Mucosa of descending colon (tissue), 3 donors: ENCODE measurements around the gene MTUS2. TPM values are rescaled to one million over a fixed set of nuclear protein-coding genes. Genes with fewer than 3 reads are reported as not detected.

Source experiments
- ATAC-seq: fragments of 200-7000 bp; cut with Tn5 transposase; one replicate; pipeline ENCODE4 v1.9.1; 2020; ENCODE audit warnings: mild to moderate bottlenecking, moderate library complexity
- DNase-seq, 3 donors: peaks; one replicate each; pipeline ENCODE4 v3.0.0-alpha.2; 2020
- H3K36me3 ChIP-seq: fragments of 200-600 bp; one replicate; pipeline ENCODE4 v1.8.0; 2021; ENCODE audit warnings: low read depth, mild to moderate bottlenecking
- H3K4me1 ChIP-seq: fragments of 200-600 bp; one replicate; pipeline ENCODE4 v1.8.0; 2021; ENCODE audit warnings: low read depth, mild to moderate bottlenecking
- H3K4me3 ChIP-seq: fragments of 200-600 bp; one replicate; pipeline ENCODE4 v1.8.0; 2021; ENCODE audit warnings: mild to moderate bottlenecking
- H3K9me3 ChIP-seq: fragments of 200-600 bp; one replicate; pipeline ENCODE4 v1.8.0; 2021; ENCODE audit warnings: mild to moderate bottlenecking
- intact Hi-C, 2 donors: fragments of 100-400 bp; cut with DNase I in 1 of 2; cut with micrococcal nuclease in 1 of 2; formaldehyde crosslinking; loops; one replicate each; pipeline versions ENCODE4 v1.11.0 to v1.11.1; 2022; cut with DNase I, micrococcal nuclease
- total RNA-seq, 3 donors: library from RNA; stranded (reverse); fragmentation: NEBNext Ultra II Directional in 2 of 3; extraction: Animal tissue kit (Norgen Biotek cat#: 25700) in 2 of 3; gene quantifications; one replicate each; pipeline versions ENCODE4 v1.2.1 to v1.2.4, GENCODE V29; 2021 to 2023
- TF ChIP-seq, protein P1 (sequence below): fragments of 200-600 bp; IDR thresholded peaks from one replicate; pipeline ENCODE4 v1.8.0; 2022; ENCODE audit warnings: antibody characterized with exemption, mild to moderate bottlenecking
- donor health status: DM: no; HTN: no; CAD: no; lungs with moderate emphysema.
- donor health status: DM: no; HTN: no; CAD: no.
- donor health status: DM: no; HTN: yes; CAD: no.

Gene MTUS2
- total RNA-seq, 3 donors from 2014 or later: 0.09 to 0.85 (median 0.60) TPM

- ATAC-seq (no peak), DNase-seq (no peak)
- intact Hi-C loops: no loop called here
- Histone ChIP-seq H3K4me1 (no peaks in the 10 kb centered on the region), H3K4me3 (no peak overlapping the region), H3K36me3 (no peaks in the 10 kb centered on the region), H3K9me3 (no peaks in the 10 kb centered on the region)
- TF ChIP-seq, protein P1, sequence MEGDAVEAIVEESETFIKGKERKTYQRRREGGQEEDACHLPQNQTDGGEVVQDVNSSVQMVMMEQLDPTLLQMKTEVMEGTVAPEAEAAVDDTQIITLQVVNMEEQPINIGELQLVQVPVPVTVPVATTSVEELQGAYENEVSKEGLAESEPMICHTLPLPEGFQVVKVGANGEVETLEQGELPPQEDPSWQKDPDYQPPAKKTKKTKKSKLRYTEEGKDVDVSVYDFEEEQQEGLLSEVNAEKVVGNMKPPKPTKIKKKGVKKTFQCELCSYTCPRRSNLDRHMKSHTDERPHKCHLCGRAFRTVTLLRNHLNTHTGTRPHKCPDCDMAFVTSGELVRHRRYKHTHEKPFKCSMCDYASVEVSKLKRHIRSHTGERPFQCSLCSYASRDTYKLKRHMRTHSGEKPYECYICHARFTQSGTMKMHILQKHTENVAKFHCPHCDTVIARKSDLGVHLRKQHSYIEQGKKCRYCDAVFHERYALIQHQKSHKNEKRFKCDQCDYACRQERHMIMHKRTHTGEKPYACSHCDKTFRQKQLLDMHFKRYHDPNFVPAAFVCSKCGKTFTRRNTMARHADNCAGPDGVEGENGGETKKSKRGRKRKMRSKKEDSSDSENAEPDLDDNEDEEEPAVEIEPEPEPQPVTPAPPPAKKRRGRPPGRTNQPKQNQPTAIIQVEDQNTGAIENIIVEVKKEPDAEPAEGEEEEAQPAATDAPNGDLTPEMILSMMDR: no peak
These were observed 498.6 kb downstream of the MTUS2 start for GRCh38 chr13:29318741-29319140.

GRCh38 chr13:29319451-29319850 is 499.3 kb downstream of the MTUS2 start:
- Histone ChIP-seq H3K9me3 (no peaks in the 10 kb centered on the region), H3K4me3 (no peak overlapping the region), H3K4me1 (no peaks in the 10 kb centered on the region), H3K36me3 (no peaks in the 10 kb centered on the region)
- TF ChIP-seq, protein P1: no peak
- ATAC-seq: no peak
- no peak for DNase-seq
- intact Hi-C loops: no loop called here

GRCh38 chr13:29323954-29324353 is 503.8 kb downstream of the MTUS2 start:
- ATAC-seq: no peak

DNA sequence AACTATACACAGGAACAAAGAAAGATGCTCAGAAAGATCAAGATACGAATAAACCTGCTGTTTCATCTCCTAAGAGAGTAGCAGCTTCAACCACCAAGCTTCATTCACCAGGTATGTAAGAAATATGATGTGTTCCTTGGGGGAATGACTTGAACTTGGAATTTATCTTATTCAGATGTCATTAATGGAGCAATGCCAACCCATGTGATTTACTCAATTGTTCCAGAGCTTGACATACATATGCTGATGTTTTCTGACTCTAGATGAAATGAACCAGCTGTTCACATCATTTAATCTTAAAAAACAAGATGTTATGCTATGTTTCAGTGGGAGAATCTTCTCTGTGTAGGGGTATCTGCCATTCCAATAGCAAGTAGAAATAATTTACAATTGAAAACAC is 504.5 kb downstream of the MTUS2 start:
- no peak for ATAC-seq
- intact Hi-C loops: no loop called here
- Histone ChIP-seq H3K4me1 (no peaks in the 10 kb centered on the region), H3K9me3 (no peaks in the 10 kb centered on the region), H3K4me3 (no peak overlapping the region), H3K36me3 (no peaks in the 10 kb centered on the region)
- no peak for DNase-seq
- TF ChIP-seq, protein P1: no peak

More at GRCh38 chr13:29323954-29324353, 503.8 kb downstream of the MTUS2 start:
- no peak for DNase-seq
- TF ChIP-seq, protein P1: no peak
- H3K4me1 ChIP-seq: no peaks in the 10 kb centered on the region
- no peaks in the 10 kb centered on the region for H3K36me3 ChIP-seq
- intact Hi-C loops: no loop called here
- H3K4me3 ChIP-seq: no peak overlapping the region
- no peaks in the 10 kb centered on the region for H3K9me3 ChIP-seq

- TF ChIP-seq, protein P1: no peak
- intact Hi-C loops: no loop called here
- H3K9me3 ChIP-seq: no peaks in the 10 kb centered on the region
- no peak overlapping the region for H3K4me3 ChIP-seq
- H3K36me3 ChIP-seq: no peaks in the 10 kb centered on the region
- no peak for ATAC-seq
- H3K4me1 ChIP-seq: no peaks in the 10 kb centered on the region
- DNase-seq: no peak
These were observed 508.4 kb downstream of the MTUS2 start for GRCh38 chr13:29328501-29328900.

DNA sequence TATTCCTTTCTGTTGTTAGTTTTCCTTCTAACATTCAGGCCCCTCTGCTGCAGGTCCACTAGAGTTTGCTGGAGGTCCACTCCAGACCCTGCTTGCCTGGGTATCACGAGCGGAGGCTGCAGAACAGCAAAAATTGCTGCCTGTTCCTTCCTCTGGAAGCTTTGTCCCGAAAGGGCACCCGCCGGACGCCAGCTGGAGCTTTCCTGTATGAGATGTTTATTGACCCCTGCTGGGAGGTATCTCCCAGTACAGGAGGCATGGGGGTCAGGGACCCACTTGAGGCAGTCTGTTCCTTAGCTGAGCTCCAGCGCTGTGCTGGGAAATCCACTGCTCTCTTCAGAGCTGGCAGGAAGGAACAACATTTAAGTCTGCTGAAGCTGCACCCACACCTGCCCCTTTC is 516.2 kb downstream of the MTUS2 start:
- Histone ChIP-seq H3K9me3 (peaks cover 26% of the 10 kb centered on the region), H3K4me3 (no peak overlapping the region), H3K4me1 (no peaks in the 10 kb centered on the region), H3K36me3 (no peaks in the 10 kb centered on the region)
- intact Hi-C loops: no loop called here
- ATAC-seq (no peak), DNase-seq (no peak)
- TF ChIP-seq, protein P1: no peak
